SIG-M5 treated with dmso at 0.1 percent for 504 hours (cell line): ENCODE measurements around the gene GAS7.
A peak's percentile ranks its signal among the peaks of the same experiment; 100 is the strongest.

ENCODE experiments used
- DNase-seq: peaks from one replicate; lab custom pipeline; 2025; ENCODE audit not compliant: unreplicated experiment; lab: John Stamatoyannopoulos, UW

GAS7 gene

DNA sequence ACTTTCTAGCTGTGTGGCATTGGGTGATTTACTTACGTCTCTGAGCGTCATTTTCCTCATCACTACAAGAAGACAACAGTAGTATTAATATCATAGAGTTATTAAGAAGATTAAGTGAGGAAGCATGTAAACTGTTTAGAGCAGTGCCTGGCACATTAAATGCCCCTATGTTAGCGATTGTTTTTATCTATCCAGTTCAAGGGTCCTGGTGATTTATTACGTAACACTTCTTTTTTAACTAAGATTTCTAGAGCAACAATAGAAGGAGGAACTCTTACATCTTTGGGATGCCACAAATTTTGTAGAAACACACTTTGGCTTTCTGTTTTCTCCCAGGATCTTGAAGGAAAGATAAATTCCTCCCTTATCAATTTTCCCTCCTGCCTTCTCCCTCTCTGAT is 3.3 kb upstream of the GAS7 start:
- DNase-seq, result no peak

GRCh38 chr17:10200645-10201044 is 2.2 kb upstream of the GAS7 start:
- no peak for DNase-seq

DNA sequence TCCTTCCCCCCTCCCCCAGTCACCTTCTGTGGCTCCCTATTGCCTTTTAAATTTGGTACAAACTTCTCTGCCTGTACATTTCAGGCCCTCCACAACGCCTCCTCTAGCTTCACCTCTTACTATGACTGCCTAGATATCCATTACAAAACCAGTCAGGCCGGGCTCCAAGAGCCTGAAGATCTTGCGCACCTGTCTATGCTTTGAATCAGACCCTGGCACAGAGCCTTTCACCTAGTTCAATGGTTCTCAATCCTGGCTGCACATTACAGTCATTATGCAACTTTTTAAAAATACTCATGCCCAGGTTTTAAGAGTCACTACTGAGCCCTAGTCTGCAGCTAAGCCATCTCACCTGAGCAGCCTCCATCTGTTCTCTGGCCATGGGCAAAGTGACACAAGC is 1.6 kb upstream of the GAS7 start:
- no peak for DNase-seq

- peak; percentile 2 for DNase-seq
Measured at GRCh38 chr17:10197721-10198508, 491 bp downstream of the GAS7 start.

DNA sequence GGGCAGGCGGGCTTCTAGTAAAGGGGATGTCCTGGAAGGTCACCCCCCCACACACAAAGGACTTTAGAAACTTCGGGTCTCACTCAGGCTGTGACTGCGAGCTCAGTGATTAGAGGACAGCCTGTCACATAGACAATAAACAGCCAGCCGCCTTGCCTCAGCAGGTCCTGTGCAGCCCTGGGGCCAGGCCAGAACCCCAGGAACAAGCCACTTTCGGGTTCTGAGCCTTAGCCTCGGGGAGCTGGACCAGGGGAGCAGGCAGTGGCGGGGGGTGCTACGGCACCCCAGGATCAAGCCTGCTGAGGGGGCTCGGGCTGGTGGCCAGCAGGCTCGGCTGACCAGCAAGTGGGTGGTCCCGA is 1.1 kb downstream of the GAS7 start:
- DNase-seq, result no peak

GRCh38 chr17:10196941-10197340 is 1.5 kb downstream of the GAS7 start:
- no peak for DNase-seq

- no peak for DNase-seq
Measured at GRCh38 chr17:10196384-10196895, 2.0 kb downstream of the GAS7 start.

GRCh38 chr17:10195090-10195805 is 3.2 kb downstream of the GAS7 start:
- no peak for DNase-seq

GRCh38 chr17:10193632-10194031 is 4.8 kb downstream of the GAS7 start:
- DNase-seq, result no peak

- DNase-seq, result no peak
Measured at GRCh38 chr17:10192972-10193371, 5.4 kb downstream of the GAS7 start.

DNA sequence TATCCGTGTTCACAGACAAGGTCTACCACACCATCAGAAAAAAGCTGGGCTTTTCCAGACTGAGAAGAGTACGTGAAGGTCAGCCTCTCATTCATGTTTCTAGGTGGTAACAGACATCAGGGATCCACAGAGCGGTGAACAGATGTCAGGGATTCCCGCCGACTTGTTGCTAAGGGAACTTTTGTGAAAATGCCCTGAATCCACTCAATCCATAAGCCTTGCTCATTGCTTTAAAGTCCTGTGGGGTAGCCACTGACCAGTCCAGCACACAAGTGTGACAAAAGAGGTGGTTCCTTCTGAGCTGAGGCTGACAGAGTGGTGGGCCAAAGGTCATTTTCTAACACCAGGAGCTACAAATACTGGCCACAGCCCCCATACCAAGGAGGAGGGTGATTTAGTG is 5.9 kb downstream of the GAS7 start:
- DNase-seq, result no peak

DNA sequence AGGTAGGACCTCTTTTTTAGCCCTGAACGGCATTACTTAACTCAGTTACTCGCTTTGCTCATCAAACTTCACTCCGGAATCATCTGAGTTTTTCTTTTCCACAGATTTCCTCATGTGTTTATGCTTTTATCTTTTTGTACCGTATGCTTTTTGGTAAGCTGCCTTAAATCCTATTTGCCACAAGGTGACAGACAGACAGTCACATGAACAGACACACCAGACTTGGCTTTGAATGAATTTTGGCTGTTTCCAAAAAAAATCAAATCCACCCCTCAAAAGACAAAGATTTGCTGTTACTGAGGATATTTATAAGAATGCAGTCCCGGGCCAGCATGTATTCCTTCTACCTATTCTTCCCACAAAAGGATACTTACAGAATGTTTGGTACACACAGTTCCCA is 10.9 kb downstream of the GAS7 start:
- DNase-seq, result no peak

GRCh38 chr17:10186771-10187410 is 11.5 kb downstream of the GAS7 start:
- no peak for DNase-seq

DNA sequence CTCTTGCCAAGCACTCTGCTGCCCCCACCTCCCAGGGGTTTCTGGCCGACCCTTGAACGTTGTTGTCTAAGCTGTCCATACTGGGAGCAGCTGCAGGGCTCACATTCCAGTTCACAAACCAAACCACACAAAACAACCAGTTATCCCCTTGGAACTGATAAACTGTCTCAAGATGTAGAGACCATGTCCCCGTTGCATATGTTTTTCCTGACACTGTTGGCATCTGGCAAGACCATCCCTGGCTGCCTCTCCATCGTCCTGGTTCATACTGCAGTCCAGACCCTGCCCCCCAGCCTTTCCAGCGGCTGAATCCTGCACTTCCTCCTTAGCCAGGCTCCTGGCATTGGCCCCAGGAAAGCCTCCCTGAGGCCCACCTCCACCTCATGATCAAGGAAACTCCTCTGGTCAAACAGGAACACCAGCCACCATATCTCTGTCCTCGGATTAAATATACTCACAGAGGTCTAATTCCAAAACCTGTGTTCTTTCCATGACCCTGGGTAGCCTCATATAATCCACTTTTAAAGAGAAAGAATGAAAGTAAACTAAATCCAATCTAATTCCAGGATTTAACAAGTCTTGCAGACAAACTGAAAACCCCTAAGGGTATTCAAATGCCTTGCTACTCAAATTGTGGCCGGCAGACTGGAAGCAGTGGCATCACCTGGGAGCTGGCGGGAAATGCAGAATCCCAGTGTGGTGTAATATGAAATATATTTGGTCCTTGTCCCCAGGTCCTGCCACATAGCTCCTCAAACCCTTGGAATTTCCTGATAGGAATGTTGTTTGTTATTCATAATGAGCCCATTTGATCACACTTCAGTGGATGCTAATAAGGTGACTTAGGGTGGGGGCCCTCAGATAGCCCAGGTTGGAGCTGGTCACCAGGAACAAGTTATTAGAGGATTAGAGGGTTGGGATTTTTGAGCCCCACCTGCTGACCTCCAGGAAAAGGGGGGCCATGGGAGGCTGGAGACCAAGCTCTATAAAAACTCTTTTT is 14.2 kb downstream of the GAS7 start:
- no peak for DNase-seq

GRCh38 chr17:10182785-10183184 is 15.6 kb downstream of the GAS7 start:
- DNase-seq, result no peak

GRCh38 chr17:10178506-10178991 is 19.9 kb downstream of the GAS7 start:
- DNase-seq, result no peak

DNA sequence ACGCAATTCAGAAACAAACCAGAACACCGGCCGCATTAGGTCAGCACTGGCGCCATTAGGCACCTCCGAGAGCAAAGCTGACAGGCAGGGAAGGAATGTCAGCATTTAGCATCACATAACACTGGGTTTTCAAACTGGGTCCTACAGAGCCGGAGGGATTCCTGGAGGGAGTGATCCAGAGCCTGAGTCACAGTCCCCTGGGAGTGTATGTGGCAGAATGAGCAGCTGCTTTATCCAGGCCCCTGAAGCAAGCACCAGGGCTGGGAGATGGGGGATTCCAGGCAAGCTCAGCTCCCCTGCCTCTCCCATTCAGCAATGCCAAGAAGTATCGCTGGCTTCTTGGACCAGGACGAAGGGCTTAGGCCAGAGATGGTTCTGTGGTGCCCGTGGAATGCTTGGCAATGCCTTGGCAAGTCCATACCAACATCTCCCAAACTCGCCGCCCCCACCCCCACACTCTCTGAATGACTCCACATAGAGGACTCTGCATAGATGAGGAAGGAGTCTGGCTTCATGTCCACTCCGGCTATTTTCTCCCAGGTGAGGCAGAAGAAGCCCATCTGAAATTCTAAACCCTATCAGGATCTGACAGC is 20.4 kb downstream of the GAS7 start:
- DNase-seq, result no peak

GRCh38 chr17:10177131-10177912 is 21.1 kb downstream of the GAS7 start:
- no peak for DNase-seq

DNA sequence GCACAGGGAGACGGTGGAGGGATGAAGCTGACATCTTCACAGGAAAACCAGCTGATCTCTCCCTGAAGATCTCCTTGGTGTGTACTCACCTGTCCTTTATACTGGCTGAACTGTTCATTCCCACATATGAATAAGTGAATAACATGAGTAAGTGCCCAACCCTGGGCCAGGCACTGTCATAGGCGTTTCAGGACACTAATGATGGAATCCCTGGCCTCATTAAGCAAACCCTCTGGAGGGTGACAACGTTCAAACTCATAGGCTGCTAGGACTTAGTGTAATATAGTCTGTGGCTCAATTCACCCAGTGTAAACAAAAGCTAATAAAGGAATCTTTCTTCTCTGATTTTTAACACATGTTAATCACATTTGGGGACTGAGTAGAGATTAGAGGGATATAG is 24.5 kb downstream of the GAS7 start:
- no peak for DNase-seq
